HG02571 (cell line): ENCODE results near the gene CREBL2.
A peak's percentile ranks its signal among the peaks of the same experiment; 100 is the strongest.
"Not testable (repeated sequence)": the region's sequence is repeated elsewhere in the genome, so short reads cannot be mapped to it uniquely, and the experiment has no call there.

ENCODE experiments used
- ATAC-seq: cut with Tn5 transposase; IDR thresholded peaks from one replicate; pipeline ENCODE4 v1.9.1; 2021; ENCODE audit warnings: mild to moderate bottlenecking, moderate library complexity; ENCODE audit not compliant: unreplicated experiment

Gene CREBL2

GRCh38 chr12:12611512-12612306 is at the start of gene CREBL2:
Gene CREBL2 (plus strand): TSS chr12:12611876. CDS start chr12:12612173, 297 bp downstream.
- ATAC-seq = peak; percentile 69

GRCh38 chr12:12562016-12562483 is 49.6 kb upstream of the CREBL2 start:
- ATAC-seq = no peak

DNA sequence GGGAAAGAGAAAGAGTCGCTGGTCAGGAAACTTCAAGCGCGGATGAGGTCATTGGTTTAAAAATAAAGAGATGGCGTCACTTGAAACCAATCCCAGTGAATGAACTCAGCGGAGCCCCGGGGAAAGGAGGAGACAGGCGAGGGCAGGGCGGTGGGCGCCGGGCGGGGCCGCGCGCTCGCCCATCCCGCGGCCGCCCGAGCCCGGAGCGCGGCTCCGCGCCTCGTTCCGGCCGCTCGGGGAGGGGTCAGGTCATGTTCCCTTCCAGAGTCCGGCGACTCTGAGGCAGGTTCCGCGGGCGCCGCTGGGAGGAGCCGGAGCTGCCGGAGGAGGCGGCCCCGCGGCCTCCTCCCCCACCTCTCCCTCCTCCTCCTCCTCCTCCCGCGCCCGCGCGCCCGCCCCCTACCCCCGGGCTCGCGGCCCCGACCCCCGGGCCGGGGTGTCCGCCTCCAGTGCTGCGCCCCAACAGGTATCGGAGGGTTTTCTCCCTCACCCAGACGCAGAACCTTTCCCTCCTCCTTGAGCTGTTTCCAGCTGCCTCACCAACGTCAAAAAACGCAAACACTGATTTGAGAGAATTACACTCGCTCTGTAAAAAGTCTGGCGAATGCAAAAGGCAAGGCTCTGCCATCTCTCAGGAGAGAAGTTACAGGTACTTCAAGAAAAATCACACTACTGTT is 49.0 kb upstream of the CREBL2 start, which contains the start of gene DUSP16:
Gene DUSP16 (minus strand): TSS at position 279 of the 677 bp plus-strand sequence. CDS start 41,765 bp downstream, outside the sequence.
- peak; percentile 65 for ATAC-seq

GRCh38 chr12:12563290-12563928 is 48.3 kb upstream of the CREBL2 start:
- no peak for ATAC-seq

DNA sequence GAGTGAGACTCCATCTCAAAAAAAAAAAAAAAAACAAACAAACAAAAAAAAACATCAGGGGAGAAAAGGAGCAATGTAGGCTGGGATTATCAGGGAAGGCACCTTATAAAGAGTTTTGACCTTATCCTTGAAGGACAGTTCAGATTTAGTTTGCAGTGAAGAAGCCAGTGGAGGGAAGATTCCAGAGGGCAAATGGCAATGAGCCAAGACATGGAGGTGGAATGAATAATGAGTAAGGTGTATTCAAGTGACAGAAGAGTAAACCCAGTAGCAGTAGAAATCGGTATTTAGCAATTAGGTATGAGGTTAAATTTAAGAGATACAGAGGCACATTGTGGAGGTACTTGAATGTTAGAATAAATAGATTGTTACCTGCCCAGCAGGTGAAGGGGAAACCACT is 46.8 kb upstream of the CREBL2 start:
- ATAC-seq = no peak

- ATAC-seq = not testable (repeated sequence)
Measured at GRCh38 chr12:12565971-12566370, 45.7 kb upstream of the CREBL2 start.

DNA sequence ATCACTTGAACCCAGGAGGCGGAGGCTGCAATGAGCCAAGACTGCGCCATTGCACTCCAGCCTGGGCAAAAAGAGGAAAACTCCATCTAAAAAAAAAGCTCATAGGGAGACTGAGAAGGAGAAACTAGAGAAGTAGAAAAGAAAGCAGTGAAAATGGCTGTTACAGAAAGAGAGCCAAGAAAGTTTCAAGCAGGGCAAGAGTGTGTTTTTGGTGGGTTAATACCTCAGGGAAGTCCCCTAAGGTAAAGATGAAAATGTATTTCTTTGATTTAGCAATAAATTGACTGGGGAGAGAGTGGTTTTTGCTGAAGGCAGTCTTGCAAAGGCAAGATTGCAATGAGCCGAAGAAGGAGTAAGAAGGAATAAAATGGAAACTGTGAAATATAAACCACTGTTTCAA is 39.0 kb upstream of the CREBL2 start:
- ATAC-seq = no peak

DNA sequence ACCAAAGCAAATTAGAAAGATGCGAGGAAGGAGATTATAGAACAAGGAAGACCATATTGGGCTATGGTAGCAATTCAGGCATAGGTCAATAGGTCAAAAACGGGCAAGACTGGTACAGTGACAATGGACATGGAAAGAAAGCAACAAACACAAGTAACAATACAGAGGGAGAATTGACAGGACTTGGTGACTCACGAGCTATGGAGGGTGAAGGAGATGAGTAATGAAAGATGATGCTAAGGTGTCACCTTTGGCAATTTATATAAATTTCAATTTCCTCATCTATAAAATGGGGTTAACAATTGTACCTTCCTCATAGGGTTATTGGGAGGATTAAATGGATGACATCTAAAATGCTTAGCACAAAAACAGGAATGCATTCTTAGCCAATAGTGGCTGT is 33.9 kb upstream of the CREBL2 start:
- no peak for ATAC-seq

DNA sequence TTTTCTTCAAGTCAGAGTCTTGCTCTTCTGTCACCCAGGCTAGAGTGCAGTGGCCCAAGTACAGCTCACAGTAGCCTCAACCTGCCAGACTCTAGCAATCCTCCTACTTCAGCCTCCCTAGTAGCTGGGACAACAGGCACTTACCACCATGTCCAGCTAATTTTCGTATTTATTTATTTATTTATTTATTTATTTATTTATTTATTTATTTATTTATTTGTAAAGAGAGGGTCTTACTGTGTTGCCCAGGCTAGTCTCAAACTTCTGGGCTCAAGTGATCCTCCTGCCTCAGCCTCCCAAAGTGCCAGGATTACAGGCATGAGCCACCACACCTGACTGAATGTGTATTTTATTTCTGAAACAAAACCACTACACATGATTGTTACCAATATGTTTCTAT is 31.0 kb upstream of the CREBL2 start:
- not testable (repeated sequence) for ATAC-seq

DNA sequence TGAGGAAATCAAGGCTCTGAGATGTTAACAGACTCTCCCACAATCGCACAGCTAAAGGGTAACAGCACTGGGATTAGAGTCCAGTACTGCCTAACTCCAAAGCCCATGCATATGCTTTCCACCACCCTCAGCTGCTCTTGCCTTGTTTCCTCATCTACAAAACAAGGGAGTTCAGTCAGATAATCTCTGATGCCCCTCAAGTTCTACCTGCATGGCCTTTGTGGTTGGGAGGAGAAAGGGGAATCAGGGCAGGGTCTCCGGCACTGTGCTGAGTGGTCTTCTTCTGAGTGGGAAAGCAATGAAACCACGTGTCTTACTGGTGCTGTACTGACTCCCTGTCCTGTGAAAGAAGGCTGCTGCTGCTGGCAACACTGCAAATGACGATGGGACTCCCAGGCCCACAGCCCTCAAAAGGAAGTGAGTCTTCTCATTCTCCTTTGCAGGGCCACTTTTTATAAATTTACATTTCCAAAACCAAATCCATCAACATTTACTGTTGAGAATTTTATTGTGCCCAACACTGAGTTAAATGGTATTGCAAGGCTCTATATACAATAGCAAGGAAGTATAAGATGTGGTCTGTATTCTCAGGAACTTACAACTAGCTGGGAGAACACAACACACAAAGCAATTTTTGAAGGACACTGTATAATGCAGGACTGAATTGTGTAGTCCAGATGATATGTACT is 29.3 kb upstream of the CREBL2 start:
- peak; percentile 21 for ATAC-seq

- peak; percentile 93 for ATAC-seq
Measured at GRCh38 chr12:12582895-12583303, 28.8 kb upstream of the CREBL2 start.

- no peak for ATAC-seq
Measured at GRCh38 chr12:12583510-12584178, 28.0 kb upstream of the CREBL2 start.

GRCh38 chr12:12585115-12585863 is 26.4 kb upstream of the CREBL2 start:
- ATAC-seq = no peak

GRCh38 chr12:12586879-12587675 is 24.6 kb upstream of the CREBL2 start:
- ATAC-seq = no peak

GRCh38 chr12:12587878-12588277 is 23.8 kb upstream of the CREBL2 start:
- ATAC-seq = no peak

DNA sequence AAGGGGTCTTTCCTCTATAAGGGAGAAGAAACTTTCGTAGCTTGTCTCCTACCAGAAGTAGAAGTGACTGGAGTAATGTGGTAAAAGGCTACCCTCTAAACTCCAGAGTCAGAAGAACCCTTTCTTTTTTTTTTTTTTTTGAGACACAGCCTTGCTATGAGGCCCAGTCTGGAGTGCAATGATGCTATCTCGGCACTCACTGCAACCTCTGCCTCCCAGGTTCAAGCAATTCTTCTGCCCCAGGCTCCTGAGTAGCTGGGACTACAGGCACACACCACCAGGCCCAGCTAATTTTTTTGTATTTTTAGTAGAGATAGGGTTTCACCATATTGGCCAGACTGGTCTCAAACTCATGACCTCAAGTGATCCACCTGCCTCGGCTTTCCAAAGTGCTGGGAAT is 23.2 kb upstream of the CREBL2 start:
- not testable (repeated sequence) for ATAC-seq

DNA sequence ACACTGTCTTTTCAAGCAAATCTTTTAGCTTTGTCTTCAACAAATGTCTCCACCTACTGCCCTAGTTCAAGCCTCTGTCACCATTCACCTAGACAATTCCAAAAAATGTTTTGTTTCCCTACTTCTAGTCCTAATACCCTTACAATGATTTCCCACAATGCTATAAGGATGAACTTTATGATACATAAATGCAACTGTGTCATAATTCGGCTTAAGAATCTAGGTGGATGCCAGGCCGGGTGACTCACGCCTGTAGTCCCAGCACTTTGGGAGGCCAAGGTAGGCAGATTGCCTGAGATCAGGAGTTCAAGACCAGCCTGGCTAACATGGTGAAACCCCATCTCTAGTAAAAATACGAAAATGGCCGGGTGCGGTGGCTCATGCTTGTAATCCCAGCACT is 20.7 kb upstream of the CREBL2 start:
- no peak for ATAC-seq

GRCh38 chr12:12592930-12593329 is 18.7 kb upstream of the CREBL2 start:
- ATAC-seq = no peak

GRCh38 chr12:12595929-12596328 is 15.7 kb upstream of the CREBL2 start:
- not testable (repeated sequence) for ATAC-seq
